LNCaP clone FGC (cell line): ENCODE data around the gene ZNRF4.

Experiments used
- DNase-seq: peaks from one replicate; pipeline ENCODE4 v3.0.0-alpha.2; 2011; ENCODE audit warnings: low read depth
- H3K4me3 ChIP-seq: 2 replicates; pipeline ENCODE4 v1.5.1; 2011; ENCODE audit warnings: mild to moderate bottlenecking, low read depth, low read length, control low read depth
- TF ChIP-seq, protein P1 (sequence below): IDR thresholded peaks from 2 replicates; pipeline ENCODE4 v1.5.1; 2012; ENCODE audit warnings: mild to moderate bottlenecking; ENCODE audit not compliant: control insufficient read depth, insufficient read depth; ENCODE audit errors: extremely low read depth

The ZNRF4 gene

DNA sequence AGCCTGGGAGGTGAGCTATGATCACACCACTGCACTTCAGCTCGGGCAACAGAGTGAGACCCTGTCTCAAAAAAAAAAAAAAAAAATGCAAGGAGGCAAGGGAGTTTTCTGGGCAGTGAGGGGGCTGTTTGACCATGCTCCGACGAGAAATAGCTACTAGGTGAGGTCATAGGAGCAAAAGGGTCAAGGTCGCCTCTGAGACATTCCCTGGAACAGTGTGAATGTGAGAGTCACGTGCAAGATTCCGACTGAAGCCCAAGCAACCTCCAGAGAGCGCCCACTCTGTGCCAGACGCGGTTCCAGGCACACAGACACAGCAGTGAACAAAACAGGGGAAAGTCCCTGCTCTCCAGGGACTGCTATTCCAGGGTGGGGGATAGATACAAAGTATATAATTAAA, 2.5 kb downstream of the ZNRF4 start:
- TF ChIP-seq, protein P1, sequence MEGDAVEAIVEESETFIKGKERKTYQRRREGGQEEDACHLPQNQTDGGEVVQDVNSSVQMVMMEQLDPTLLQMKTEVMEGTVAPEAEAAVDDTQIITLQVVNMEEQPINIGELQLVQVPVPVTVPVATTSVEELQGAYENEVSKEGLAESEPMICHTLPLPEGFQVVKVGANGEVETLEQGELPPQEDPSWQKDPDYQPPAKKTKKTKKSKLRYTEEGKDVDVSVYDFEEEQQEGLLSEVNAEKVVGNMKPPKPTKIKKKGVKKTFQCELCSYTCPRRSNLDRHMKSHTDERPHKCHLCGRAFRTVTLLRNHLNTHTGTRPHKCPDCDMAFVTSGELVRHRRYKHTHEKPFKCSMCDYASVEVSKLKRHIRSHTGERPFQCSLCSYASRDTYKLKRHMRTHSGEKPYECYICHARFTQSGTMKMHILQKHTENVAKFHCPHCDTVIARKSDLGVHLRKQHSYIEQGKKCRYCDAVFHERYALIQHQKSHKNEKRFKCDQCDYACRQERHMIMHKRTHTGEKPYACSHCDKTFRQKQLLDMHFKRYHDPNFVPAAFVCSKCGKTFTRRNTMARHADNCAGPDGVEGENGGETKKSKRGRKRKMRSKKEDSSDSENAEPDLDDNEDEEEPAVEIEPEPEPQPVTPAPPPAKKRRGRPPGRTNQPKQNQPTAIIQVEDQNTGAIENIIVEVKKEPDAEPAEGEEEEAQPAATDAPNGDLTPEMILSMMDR, result no peak
- no peak overlapping the region for H3K4me3 ChIP-seq
- no peak for DNase-seq

DNA sequence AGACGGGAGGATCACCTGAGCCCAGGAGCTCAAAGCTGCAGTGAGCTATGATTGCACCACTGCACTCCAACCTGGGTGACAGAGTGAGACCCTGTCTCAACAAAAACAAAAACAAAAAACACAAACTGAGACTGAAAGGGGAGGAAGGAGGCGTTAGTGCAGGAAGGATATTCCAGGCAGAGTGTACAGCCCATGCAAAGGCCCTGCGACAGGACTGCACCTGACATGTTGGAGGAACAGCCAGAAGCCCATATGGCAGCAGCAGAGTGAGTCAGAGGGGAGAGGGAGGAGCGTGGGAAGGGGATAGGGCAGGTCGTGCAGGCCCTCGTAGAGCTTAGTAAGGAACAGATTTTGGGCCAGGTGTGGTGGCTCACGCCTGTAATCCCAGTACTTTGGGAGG, 3.2 kb downstream of the ZNRF4 start:
- H3K4me3 ChIP-seq, result no peak overlapping the region
- DNase-seq, result no peak
- TF ChIP-seq, protein P1, result no peak

DNA sequence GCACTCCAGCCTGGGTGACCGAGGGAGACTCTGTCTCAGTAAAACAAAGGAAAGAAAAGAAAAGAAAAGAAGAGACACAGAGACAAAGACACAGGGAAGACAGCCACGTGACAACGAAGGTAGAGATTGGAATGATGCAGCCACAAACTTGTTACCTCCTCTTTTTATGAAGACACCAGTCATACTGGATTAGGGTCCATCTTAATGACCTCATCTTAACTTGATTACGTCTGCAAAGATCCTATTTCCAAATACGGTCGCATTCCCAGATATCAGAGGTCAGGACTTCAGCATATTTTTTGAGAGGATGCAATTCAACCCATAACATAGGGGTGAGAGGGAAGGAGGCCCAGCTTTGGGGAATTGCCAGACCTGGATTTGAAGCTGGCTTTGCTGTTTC, 4.1 kb downstream of the ZNRF4 start:
- no peak overlapping the region for H3K4me3 ChIP-seq
- TF ChIP-seq, protein P1, result no peak

DNA sequence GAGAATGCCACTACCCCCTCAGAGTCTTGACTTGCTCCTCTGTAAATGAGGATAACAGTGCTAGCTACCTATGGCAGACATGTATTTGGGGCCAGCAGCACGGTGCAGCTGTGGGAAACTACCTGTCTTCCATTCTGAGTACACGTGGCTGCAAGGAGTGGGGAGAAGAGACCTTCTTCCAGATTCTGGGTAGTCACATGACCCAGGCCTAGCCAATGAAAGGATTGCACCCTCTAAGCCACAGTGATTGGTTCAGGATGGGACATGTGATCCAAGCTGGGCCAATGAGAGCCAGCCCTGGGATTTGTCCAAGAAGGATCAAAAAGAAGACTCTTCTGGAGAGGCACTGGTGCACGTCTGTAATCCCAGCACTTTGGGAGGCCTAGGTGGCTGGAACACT, 5.5 kb downstream of the ZNRF4 start:
- DNase-seq, result no peak
- TF ChIP-seq, protein P1, result no peak
- H3K4me3 ChIP-seq, result no peak overlapping the region

More for the DNA sequence above, 4.1 kb downstream of the ZNRF4 start:
- DNase-seq, result no peak

DNA sequence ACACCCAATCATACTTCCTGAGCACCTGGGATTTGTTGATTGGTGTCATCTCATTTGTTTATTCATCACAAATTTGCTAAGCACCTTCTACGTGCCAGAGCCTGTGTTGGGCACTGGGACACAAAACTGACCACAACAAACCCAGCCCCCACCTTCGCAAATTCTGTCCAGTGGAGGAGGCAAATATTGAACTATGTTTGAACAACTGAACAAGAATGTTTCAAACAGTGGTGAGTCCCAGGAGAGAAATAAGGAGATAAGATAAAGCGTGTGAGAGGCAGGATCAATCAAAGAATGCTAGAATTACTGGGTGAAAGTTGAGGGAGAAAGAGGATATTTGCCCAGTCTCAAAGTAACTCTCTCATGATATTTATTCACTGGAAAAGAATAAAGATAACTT, 8.7 kb downstream of the ZNRF4 start:
- no peak overlapping the region for H3K4me3 ChIP-seq
- TF ChIP-seq, protein P1, result no peak
- DNase-seq, result no peak

DNA sequence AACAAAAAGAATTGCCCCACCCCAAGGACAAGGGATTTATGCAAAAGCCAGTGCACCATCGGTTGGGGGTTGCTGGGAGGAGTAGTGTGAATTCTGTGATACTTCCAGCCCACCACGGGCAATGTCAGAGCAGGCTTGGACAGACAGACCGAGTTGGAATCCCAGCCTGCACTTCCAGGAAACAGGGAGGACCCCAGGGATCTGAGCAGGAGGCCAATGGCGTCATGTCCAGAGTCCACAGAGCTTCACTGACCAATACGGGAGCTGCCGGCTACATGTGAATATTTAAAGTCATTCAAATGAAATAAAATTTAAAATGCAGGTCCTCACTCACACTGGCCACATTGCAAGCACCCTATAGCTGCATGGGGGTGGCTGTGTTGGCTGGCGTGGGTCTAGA, 10.9 kb downstream of the ZNRF4 start:
- TF ChIP-seq, protein P1, result no peak
- H3K4me3 ChIP-seq, result no peak overlapping the region

DNA sequence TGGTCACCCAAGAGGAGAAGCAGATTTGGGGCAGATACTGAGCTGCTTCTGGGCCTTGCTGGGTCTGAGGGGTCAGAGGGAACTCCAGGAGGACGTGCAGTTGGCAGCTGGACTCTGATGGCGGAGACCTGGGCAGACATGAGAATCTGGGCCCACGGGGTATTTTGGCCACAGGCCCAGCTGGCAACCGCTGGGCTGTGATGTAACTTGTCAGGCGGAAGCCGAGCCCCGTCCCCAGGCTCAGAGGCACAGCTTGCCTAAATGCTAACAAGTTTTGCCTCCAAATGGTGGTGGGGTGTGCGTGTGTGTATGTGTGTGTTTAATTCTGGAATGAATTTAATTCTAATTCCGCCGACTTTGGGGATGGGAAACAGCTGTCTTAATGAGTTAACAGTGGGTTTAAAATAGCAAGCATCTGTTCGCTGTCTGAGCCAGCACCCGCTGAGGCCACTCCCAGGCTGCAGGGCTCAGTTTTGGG, 11.6 kb downstream of the ZNRF4 start:
- no peak for DNase-seq
- H3K4me3 ChIP-seq, result no peak overlapping the region
- TF ChIP-seq, protein P1, result no peak

More for the DNA sequence above, 10.9 kb downstream of the ZNRF4 start:
- DNase-seq, result no peak
